ENCODE data around the gene ARHGAP1. TPM values are rescaled to one million over a fixed set of nuclear protein-coding genes. Genes with fewer than 3 reads are reported as not detected.

Gene ARHGAP1
- total and polyA plus RNA-seq, 9 of the 15 experiments (the other 6 are each of a cell fraction or from before 2014, with no cell fraction given) = 3.6 to 30.4 (median 8.2) TPM

DNA sequence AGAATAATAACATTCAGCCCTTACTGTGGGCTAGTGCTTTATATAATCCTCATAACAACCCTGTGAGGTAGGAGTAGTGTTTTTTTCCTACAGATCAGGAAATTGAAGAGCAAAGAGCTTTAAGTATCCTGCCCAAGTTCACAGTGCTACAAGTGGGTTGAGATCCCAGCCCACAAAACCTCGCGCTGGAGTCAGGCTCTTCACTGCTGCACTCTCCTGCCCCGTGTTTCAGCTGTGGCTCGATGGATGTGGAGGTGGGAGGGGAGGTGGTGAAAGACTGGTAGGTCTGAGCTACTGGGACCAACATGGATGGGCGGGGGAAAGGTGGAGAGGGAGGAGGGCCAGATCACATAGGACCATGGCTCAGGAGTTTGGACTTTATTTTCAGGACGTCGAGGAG lies 6.5 kb upstream of the ARHGAP1 start:
- peaks cover 55% of the 10 kb centered on the region for H3K36me3 ChIP-seq (ENCODE audit: control insufficient read depth, insufficient read depth, low read length)
- H3K79me2 ChIP-seq (ENCODE audit: control insufficient read depth, insufficient read depth, low read length) = peaks cover 12% of the 10 kb centered on the region
- H3K4me1 ChIP-seq (replicated peaks in 1 of 2; ENCODE audit: control insufficient read depth in 2 of 2, insufficient read depth in 2 of 2, low read length in 2 of 2) = peaks cover 0 to 2% of the 10 kb centered on the region in 2 experiments; a peak in 3 of 5 replicates
- in situ Hi-C loops (cut with MboI) = no loop called here
- POLR2A ChIA-PET = interaction anchor here (1.1 to 1.5 kb wide), 4 partner anchors 9 to 30 kb away, joined by 3 to 4 read pairs (median 4); no protein-coding TSS in a partner anchor
- no peak for DNase-seq (ENCODE audit: extremely low read depth in 1 of 4, low spot score in 3 of 4)
- TF ChIP-seq ATF1 (CRISPR knock-in tag; IDR thresholded peaks at IDR 0.05) = no peak
- TF ChIP-seq ATF1 (tag; IDR thresholded peaks at IDR 0.05) = no peak
- TF ChIP-seq, protein P1, sequence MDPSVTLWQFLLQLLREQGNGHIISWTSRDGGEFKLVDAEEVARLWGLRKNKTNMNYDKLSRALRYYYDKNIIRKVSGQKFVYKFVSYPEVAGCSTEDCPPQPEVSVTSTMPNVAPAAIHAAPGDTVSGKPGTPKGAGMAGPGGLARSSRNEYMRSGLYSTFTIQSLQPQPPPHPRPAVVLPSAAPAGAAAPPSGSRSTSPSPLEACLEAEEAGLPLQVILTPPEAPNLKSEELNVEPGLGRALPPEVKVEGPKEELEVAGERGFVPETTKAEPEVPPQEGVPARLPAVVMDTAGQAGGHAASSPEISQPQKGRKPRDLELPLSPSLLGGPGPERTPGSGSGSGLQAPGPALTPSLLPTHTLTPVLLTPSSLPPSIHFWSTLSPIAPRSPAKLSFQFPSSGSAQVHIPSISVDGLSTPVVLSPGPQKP (CRISPR knock-in tag; IDR thresholded peaks at IDR 0.05) = no peak
- TF ChIP-seq RBM14 (IDR thresholded peaks at IDR 0.05; ENCODE audit: borderline replicate concordance, insufficient read depth, low read depth, low read length) = no peak
- no peak for TF ChIP-seq HCFC1 (IDR thresholded peaks at IDR 0.05; ENCODE audit: low read depth, low read length)
- TF ChIP-seq, protein P2, sequence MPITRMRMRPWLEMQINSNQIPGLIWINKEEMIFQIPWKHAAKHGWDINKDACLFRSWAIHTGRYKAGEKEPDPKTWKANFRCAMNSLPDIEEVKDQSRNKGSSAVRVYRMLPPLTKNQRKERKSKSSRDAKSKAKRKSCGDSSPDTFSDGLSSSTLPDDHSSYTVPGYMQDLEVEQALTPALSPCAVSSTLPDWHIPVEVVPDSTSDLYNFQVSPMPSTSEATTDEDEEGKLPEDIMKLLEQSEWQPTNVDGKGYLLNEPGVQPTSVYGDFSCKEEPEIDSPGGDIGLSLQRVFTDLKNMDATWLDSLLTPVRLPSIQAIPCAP (CRISPR knock-in tag; IDR thresholded peaks at IDR 0.05; ENCODE audit: borderline replicate concordance) = no peak
- TF ChIP-seq HDAC8 (tag; IDR thresholded peaks at IDR 0.05) = no peak
- TF ChIP-seq ZNF507 (tag; conservative IDR thresholded peaks at IDR 0.05) = no peak
- TF ChIP-seq CREB3L1 (IDR thresholded peaks at IDR 0.05; ENCODE audit: borderline replicate concordance, low read depth) = no peak
- no peaks in the 10 kb centered on the region for H3K9me1 ChIP-seq (ENCODE audit: control insufficient read depth, insufficient read depth, low read length)
- 78% methylated on average over 7 of the region's 7 CpGs for WGBS (ENCODE audit: insufficient coverage, low coverage, missing lambda C conversion rate)
- H3K9me3 ChIP-seq (replicated peaks; ENCODE audit: control insufficient read depth, insufficient read depth, low read depth, low read length) = no peaks in the 10 kb centered on the region
- no TSS peak for BruUV-seq (replicated peaks)
- no peak overlapping the region for H2AFZ ChIP-seq (ENCODE audit: low read depth, low read length)
- no peak for FAIRE-seq
- CTCF ChIA-PET (ENCODE audit: low intra/inter-chr PET ratio) = no interaction called here
- H3K27ac ChIP-seq (ENCODE audit: extremely low read depth, low read depth, low read length) = no peak overlapping the region
- intact Hi-C loops (cut with micrococcal nuclease) = no loop called here
- H3K27me3 ChIP-seq (ENCODE audit: control insufficient read depth in 2 of 2, insufficient read depth in 2 of 2, low read length in 2 of 2) = no peaks in the 10 kb centered on the region
- no peaks in the 10 kb centered on the region for H4K20me1 ChIP-seq (replicated peaks; ENCODE audit: control insufficient read depth, insufficient read depth, low read length)
- no peak overlapping the region for H3K4me3 ChIP-seq
- H3K9ac ChIP-seq (ENCODE audit: insufficient read depth in 1 of 2, low read depth in 2 of 2, low read length in 2 of 2) = no peak overlapping the region
- no peak overlapping the region for H3K4me2 ChIP-seq (ENCODE audit: insufficient read depth, low read length)
- ATAC-seq = no peak; the same call in 2 of the 3 replicates
